Measurements from ENCODE around the gene AKR7A3.

AKR7A3 gene

DNA sequence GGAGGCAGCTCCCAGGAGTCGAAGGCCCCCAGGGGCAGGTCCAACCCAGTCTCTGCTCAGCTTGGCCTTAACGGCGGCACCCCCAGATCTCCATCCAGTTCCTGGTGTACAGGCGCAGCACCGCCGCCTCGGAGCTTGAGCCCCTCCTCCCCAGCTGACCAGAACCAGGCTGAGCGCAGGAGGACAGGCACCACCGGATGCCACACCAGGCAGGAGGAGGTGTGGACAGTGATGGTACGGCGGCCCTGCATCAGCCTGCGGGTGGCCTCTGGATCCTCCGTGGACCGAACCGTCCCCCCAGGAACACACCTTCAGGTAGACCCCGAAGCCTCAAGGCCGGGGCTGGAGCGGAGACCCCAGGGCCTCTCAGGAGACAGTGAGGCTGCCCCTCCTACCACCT, 39.9 kb upstream of the AKR7A3 start:
- Histone ChIP-seq H3K27me3 (replicated peaks; ENCODE audit: control insufficient read depth, insufficient read depth, low read length) (no peaks in the 10 kb centered on the region), H3K36me3 (ENCODE audit: control insufficient read depth, insufficient read depth, low read length, severe bottlenecking) (peaks cover 61% of the 10 kb centered on the region), H3K9me3 (ENCODE audit: control insufficient read depth, low read length) (no peaks in the 10 kb centered on the region), H3K4me1 (ENCODE audit: control insufficient read depth, insufficient read depth, low read length) (no peaks in the 10 kb centered on the region), H3K4me3 (ENCODE audit: low read length) (no peak overlapping the region), H3K9ac (ENCODE audit: low read length) (no peak overlapping the region)
- no peak for DNase-seq (ENCODE audit: low read depth)

DNA sequence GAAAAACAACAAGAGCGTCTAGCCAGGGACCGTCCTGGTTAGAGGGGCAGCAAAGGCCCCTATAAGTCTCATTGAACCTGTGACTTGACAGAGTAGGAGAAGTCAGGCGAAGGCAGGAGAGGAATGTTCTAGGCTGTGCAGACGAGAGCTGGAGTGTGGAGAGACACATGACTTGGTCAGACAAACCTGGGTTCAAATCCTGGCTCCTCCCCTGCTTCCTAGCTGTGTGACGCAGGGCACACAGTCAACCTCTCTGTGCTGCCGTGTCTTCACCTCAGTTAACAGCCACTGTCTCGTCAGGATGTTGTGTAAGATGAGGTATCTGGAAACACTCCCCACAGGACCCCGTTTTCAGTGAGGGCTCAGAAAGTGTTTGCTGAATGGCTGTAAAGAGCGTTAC, 39.2 kb upstream of the AKR7A3 start:
- H3K36me3 ChIP-seq (ENCODE audit: control insufficient read depth, insufficient read depth, low read length, severe bottlenecking), result peaks cover 61% of the 10 kb centered on the region

DNA sequence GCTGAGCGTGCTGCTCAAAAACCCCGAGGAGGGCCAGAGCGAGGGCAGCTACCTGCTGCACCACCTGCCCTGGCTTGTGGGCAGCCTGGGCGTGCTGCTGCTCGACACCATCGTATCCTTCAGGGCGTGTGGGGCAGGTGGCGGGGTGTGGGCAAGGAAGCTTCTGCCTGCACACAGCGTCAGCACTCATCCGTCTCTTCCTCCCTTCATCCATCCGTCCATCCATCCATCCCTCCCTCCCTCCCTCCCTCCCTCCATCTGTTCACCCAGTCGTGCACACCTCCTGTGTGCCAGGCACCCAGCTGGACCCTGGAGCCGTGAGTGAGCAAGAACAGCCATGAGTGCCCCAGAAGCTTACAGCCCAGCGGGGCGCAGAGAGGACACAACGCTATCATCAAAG, 38.7 kb upstream of the AKR7A3 start:
- H3K9me3 ChIP-seq (ENCODE audit: control insufficient read depth, low read length), result no peaks in the 10 kb centered on the region
- no peaks in the 10 kb centered on the region for H3K4me1 ChIP-seq (ENCODE audit: control insufficient read depth, insufficient read depth, low read length)
- H3K9ac ChIP-seq (ENCODE audit: low read length), result no peak overlapping the region
- H3K36me3 ChIP-seq (ENCODE audit: control insufficient read depth, insufficient read depth, low read length, severe bottlenecking), result peaks cover 61% of the 10 kb centered on the region
- no peak overlapping the region for H3K4me3 ChIP-seq (ENCODE audit: low read length)
- no peak for DNase-seq (ENCODE audit: low read depth)
- H3K27me3 ChIP-seq (replicated peaks; ENCODE audit: control insufficient read depth, insufficient read depth, low read length), result no peaks in the 10 kb centered on the region

More for the DNA sequence above, 39.2 kb upstream of the AKR7A3 start:
- Histone ChIP-seq H3K4me3 (ENCODE audit: low read length) (no peak overlapping the region), H3K4me1 (ENCODE audit: control insufficient read depth, insufficient read depth, low read length) (no peaks in the 10 kb centered on the region), H3K9ac (ENCODE audit: low read length) (no peak overlapping the region), H3K9me3 (ENCODE audit: control insufficient read depth, low read length) (no peaks in the 10 kb centered on the region), H3K27me3 (replicated peaks; ENCODE audit: control insufficient read depth, insufficient read depth, low read length) (no peaks in the 10 kb centered on the region)
- DNase-seq (ENCODE audit: low read depth), result no peak

GRCh38 chr1:19326748-19327065, 38.1 kb upstream of the AKR7A3 start:
- DNase-seq (ENCODE audit: low read depth), result no peak
- Histone ChIP-seq H3K36me3 (ENCODE audit: control insufficient read depth, insufficient read depth, low read length, severe bottlenecking) (peaks cover 65% of the 10 kb centered on the region), H3K27me3 (replicated peaks; ENCODE audit: control insufficient read depth, insufficient read depth, low read length) (no peaks in the 10 kb centered on the region), H3K9me3 (ENCODE audit: control insufficient read depth, low read length) (no peaks in the 10 kb centered on the region), H3K4me3 (ENCODE audit: low read length) (no peak overlapping the region), H3K4me1 (ENCODE audit: control insufficient read depth, insufficient read depth, low read length) (no peaks in the 10 kb centered on the region), H3K9ac (ENCODE audit: low read length) (no peak overlapping the region)

GRCh38 chr1:19325958-19326747, 37.6 kb upstream of the AKR7A3 start:
- DNase-seq (ENCODE audit: low read depth), result no peak
- Histone ChIP-seq H3K4me1 (ENCODE audit: control insufficient read depth, insufficient read depth, low read length) (no peaks in the 10 kb centered on the region), H3K9me3 (ENCODE audit: control insufficient read depth, low read length) (no peaks in the 10 kb centered on the region), H3K36me3 (ENCODE audit: control insufficient read depth, insufficient read depth, low read length, severe bottlenecking) (peaks cover 70% of the 10 kb centered on the region), H3K4me3 (ENCODE audit: low read length) (no peak overlapping the region), H3K9ac (ENCODE audit: low read length) (no peak overlapping the region), H3K27me3 (replicated peaks; ENCODE audit: control insufficient read depth, insufficient read depth, low read length) (no peaks in the 10 kb centered on the region)

DNA sequence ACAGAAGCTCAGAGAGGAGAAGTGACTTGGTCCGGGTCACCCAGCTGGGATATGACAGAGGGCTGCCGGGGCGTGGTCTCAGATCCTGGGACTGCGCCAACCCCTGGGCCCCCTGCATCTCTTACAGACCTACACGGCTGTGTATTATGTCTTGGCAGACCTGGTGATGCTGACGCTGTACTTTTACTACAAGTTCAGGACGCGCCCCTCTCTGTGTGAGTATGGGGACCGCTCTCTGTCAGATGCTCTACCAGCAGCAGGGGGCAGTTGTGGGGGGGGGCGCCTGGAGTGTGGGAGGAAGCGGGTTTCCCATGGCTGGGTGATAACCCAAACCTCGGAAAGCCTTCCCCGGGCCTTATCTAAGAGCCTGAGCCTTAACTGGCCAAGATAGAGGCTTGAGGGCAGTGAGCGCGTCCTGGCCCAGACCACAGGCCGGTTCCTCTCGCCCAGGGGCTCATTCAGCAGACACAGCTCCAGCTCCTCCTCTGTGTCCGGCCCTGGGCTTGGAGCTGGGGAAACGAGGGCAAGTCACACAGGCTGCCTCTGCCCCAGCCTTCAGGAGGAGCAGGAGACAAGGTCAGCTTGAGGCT, 36.9 kb upstream of the AKR7A3 start:
- Histone ChIP-seq H3K4me1 (ENCODE audit: control insufficient read depth, insufficient read depth, low read length) (no peaks in the 10 kb centered on the region), H3K9me3 (ENCODE audit: control insufficient read depth, low read length) (no peaks in the 10 kb centered on the region), H3K27me3 (replicated peaks; ENCODE audit: control insufficient read depth, insufficient read depth, low read length) (no peaks in the 10 kb centered on the region), H3K4me3 (ENCODE audit: low read length) (no peak overlapping the region), H3K9ac (ENCODE audit: low read length) (no peak overlapping the region), H3K36me3 (ENCODE audit: control insufficient read depth, insufficient read depth, low read length, severe bottlenecking) (peaks cover 70% of the 10 kb centered on the region)
- no peak for DNase-seq (ENCODE audit: low read depth)

DNA sequence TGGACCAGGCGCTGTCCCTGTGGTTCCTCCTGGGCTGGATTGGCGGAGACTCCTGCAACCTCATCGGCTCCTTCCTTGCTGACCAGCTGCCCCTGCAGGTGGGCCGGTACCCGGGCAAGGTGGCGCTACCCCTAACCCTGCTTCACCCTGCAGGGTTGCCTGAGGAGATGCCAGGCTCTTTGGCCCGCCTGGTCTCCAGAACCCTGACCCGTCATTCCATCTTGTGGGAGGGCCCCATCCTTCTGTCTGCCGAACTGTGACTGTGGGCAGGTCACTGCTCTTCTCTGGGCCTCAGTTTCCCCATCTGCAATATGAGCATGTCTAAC, 36.1 kb upstream of the AKR7A3 start:
- H3K9ac ChIP-seq (ENCODE audit: low read length), result no peak overlapping the region
- no peaks in the 10 kb centered on the region for H3K27me3 ChIP-seq (replicated peaks; ENCODE audit: control insufficient read depth, insufficient read depth, low read length)
- no peaks in the 10 kb centered on the region for H3K9me3 ChIP-seq (ENCODE audit: control insufficient read depth, low read length)
- DNase-seq (ENCODE audit: low read depth), result no peak
- H3K4me1 ChIP-seq (ENCODE audit: control insufficient read depth, insufficient read depth, low read length), result no peaks in the 10 kb centered on the region
- no peak overlapping the region for H3K4me3 ChIP-seq (ENCODE audit: low read length)
- peaks cover 65% of the 10 kb centered on the region for H3K36me3 ChIP-seq (ENCODE audit: control insufficient read depth, insufficient read depth, low read length, severe bottlenecking)

DNA sequence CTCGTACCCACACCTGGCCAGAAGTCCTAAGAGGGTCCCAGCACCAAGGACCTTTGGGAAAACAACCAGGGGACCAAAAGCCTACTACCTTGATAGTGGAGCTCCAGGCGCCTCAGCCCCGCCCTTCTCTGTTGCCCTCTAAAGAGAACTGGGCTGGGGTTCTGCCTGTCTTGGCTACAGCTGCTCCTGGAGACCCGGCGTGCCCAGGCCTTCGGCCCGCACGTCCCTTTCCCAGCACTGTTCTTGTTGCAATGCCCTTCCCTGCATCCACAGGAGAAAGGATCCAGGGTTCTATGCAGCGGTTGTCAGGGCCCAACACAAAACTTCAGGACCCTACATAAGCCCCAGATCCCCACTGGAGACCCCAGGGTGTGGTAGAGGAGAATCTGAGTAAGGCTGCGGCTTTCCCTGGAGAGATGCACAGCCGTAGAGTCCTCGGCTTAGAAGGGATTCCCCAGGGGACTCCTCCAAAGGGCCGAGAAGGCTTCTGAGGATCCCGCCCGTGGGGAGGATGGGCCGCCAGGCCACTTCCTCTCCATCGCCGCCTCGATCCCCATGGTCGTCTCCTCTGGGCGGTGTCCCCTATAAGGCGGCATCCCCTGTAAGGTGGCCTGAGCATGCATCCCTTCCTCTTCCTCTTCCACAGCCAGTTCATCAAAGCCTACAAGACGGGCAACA, 35.6 kb upstream of the AKR7A3 start:
- no peaks in the 10 kb centered on the region for H3K27me3 ChIP-seq (replicated peaks; ENCODE audit: control insufficient read depth, insufficient read depth, low read length)
- H3K36me3 ChIP-seq (ENCODE audit: control insufficient read depth, insufficient read depth, low read length, severe bottlenecking), result peaks cover 67% of the 10 kb centered on the region
- H3K4me3 ChIP-seq (ENCODE audit: low read length), result no peak overlapping the region

DNA sequence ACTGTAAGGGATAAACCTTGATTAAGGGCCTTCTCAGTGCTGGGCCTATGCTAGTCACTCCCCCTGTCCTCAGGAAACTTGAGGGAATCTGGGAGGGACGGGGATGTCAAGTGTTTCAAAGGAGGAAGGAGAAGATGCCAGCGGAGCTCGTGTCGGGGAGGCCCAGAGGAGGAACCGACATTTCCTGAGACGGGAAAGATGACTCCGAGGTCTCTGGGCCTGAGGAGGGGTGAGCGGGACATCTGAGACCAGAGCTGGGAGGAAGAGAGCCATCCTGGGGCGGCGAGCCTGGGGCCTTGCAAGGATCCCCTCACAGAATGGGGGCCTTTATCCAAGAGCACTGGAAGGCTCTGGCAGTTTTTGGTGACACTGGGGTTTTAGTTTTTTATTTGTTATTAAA, 33.9 kb upstream of the AKR7A3 start:
- H3K4me1 ChIP-seq (ENCODE audit: control insufficient read depth, insufficient read depth, low read length), result no peaks in the 10 kb centered on the region
- no peaks in the 10 kb centered on the region for H3K27me3 ChIP-seq (replicated peaks; ENCODE audit: control insufficient read depth, insufficient read depth, low read length)
- H3K9me3 ChIP-seq (ENCODE audit: control insufficient read depth, low read length), result no peaks in the 10 kb centered on the region
- H3K4me3 ChIP-seq (ENCODE audit: low read length), result no peak overlapping the region
- H3K36me3 ChIP-seq (ENCODE audit: control insufficient read depth, insufficient read depth, low read length, severe bottlenecking), result peaks cover 65% of the 10 kb centered on the region
- no peak overlapping the region for H3K9ac ChIP-seq (ENCODE audit: low read length)
- no peak for DNase-seq (ENCODE audit: low read depth)

More for the DNA sequence above, 35.6 kb upstream of the AKR7A3 start:
- Histone ChIP-seq H3K4me1 (ENCODE audit: control insufficient read depth, insufficient read depth, low read length) (no peaks in the 10 kb centered on the region), H3K9me3 (ENCODE audit: control insufficient read depth, low read length) (no peaks in the 10 kb centered on the region), H3K9ac (ENCODE audit: low read length) (no peak overlapping the region)
- no peak for DNase-seq (ENCODE audit: low read depth)

DNA sequence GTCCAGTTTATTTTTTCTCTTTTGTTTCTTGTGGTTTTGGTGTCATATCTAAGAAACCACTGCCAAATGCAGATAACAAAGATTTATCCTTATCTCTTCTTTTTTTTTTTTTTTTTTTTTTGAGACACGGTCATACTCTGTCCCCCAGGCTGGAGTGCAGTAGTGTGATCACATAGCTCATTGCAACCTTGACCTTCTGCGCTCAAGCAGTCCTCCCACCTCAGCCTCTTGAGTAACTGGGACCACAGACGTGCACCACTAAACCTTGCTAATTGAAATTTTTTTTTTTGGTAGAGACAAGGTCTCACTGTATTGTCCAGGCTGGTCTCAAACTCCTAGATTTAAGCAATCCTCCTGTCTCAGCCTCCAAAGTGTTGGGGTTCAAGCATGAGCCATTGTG, 32.5 kb upstream of the AKR7A3 start:
- Histone ChIP-seq H3K36me3 (ENCODE audit: control insufficient read depth, insufficient read depth, low read length, severe bottlenecking) (peaks cover 51% of the 10 kb centered on the region), H3K9ac (ENCODE audit: low read length) (no peak overlapping the region), H3K27me3 (replicated peaks; ENCODE audit: control insufficient read depth, insufficient read depth, low read length) (no peaks in the 10 kb centered on the region), H3K4me3 (ENCODE audit: low read length) (no peak overlapping the region), H3K4me1 (ENCODE audit: control insufficient read depth, insufficient read depth, low read length) (no peaks in the 10 kb centered on the region), H3K9me3 (ENCODE audit: control insufficient read depth, low read length) (no peaks in the 10 kb centered on the region)
- no peak for DNase-seq (ENCODE audit: low read depth)

GRCh38 chr1:19319196-19319595, 30.6 kb upstream of the AKR7A3 start:
- Histone ChIP-seq H3K9me3 (ENCODE audit: control insufficient read depth, low read length) (no peaks in the 10 kb centered on the region), H3K36me3 (ENCODE audit: control insufficient read depth, insufficient read depth, low read length, severe bottlenecking) (peaks cover 39% of the 10 kb centered on the region), H3K27me3 (replicated peaks; ENCODE audit: control insufficient read depth, insufficient read depth, low read length) (no peaks in the 10 kb centered on the region), H3K4me3 (ENCODE audit: low read length) (no peak overlapping the region), H3K4me1 (ENCODE audit: control insufficient read depth, insufficient read depth, low read length) (no peaks in the 10 kb centered on the region), H3K9ac (ENCODE audit: low read length) (no peak overlapping the region)
- no peak for DNase-seq (ENCODE audit: low read depth)
